ENCODE measurements around the gene PRPF39. TPM values are rescaled to one million over a fixed set of nuclear protein-coding genes. Genes with fewer than 3 reads are reported as not detected.

The PRPF39 gene
- polyA plus RNA-seq, 3 donors, result 3.3 to 26.1 (median 5.4) TPM

DNA sequence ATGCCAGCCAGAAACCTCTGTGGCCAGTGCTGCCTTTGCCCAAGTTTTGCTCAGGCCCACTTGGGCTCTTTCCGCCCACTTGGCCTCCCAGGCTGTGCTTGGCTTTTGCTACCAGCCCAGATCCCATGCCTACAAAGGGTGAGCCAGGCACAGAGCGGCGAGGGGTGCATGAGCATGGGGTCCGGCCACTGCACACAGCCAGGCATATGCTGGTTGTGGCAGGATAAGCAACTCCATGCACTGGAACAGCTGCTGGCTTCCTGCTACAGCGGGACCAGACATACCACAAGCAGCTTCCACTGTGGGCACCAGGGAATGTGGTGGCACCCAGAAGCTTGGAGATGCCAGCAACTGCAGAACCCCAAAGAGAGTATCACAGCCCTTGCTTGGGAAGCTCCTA, 45.7 kb upstream of the PRPF39 start:
- Histone ChIP-seq H2AFZ (ENCODE audit: insufficient read depth, low read depth, low read length, poor library complexity, severe bottlenecking) (no peak overlapping the region), H4K20me1 (ENCODE audit: insufficient read depth, low read length) (no peaks in the 10 kb centered on the region), H3K9ac (ENCODE audit: insufficient read depth, low read length, poor library complexity, severe bottlenecking) (no peak overlapping the region), H3K9me3 (replicated peaks in 1 of 2; ENCODE audit: control insufficient read depth in 1 of 2, insufficient read depth in 1 of 2, low read length in 2 of 2) (peaks cover 14 to 23% of the 10 kb centered on the region in 2 donors), H3K27ac (ENCODE audit: low read depth in 1 of 2, low read length in 2 of 2) (no peak overlapping the region), H3K36me3 (replicated peaks in 1 of 2; ENCODE audit: control insufficient read depth in 1 of 2, insufficient read depth in 2 of 2, low read length in 2 of 2) (peaks cover 18 to 31% of the 10 kb centered on the region in 2 donors), H3K4me2 (replicated peaks; ENCODE audit: extremely low read depth, low read length, poor library complexity, severe bottlenecking) (no peak overlapping the region), H3K4me1 (ENCODE audit: control insufficient read depth in 1 of 2, insufficient read depth in 2 of 2, low read length in 2 of 2) (no peaks in the 10 kb centered on the region), H3K4me3 (replicated peaks in 1 of 3; ENCODE audit: low read depth in 2 of 3, low read length in 3 of 3) (no peak overlapping the region), H3K79me2 (ENCODE audit: insufficient read depth, low read length) (no peaks in the 10 kb centered on the region), H3K27me3 (ENCODE audit: control insufficient read depth in 2 of 2, insufficient read depth in 2 of 2, low read length in 2 of 2) (no peaks in the 10 kb centered on the region)
- DNase-seq, result no peak
- H3K27ac Mint-ChIP-seq, result no peak overlapping the region
- 97% methylated on average over 5 of the region's 5 CpGs for WGBS (ENCODE audit: insufficient coverage)
- peaks cover 8 to 20% (median 15%) of the 10 kb centered on the region in 7 donors for H3K9me3 Mint-ChIP-seq
- peaks cover 0 to 1% (median 0%) of the 10 kb centered on the region in 3 donors for H3K27me3 Mint-ChIP-seq (ENCODE audit: low read depth in 3 of 3)
- TF ChIP-seq, protein P1, sequence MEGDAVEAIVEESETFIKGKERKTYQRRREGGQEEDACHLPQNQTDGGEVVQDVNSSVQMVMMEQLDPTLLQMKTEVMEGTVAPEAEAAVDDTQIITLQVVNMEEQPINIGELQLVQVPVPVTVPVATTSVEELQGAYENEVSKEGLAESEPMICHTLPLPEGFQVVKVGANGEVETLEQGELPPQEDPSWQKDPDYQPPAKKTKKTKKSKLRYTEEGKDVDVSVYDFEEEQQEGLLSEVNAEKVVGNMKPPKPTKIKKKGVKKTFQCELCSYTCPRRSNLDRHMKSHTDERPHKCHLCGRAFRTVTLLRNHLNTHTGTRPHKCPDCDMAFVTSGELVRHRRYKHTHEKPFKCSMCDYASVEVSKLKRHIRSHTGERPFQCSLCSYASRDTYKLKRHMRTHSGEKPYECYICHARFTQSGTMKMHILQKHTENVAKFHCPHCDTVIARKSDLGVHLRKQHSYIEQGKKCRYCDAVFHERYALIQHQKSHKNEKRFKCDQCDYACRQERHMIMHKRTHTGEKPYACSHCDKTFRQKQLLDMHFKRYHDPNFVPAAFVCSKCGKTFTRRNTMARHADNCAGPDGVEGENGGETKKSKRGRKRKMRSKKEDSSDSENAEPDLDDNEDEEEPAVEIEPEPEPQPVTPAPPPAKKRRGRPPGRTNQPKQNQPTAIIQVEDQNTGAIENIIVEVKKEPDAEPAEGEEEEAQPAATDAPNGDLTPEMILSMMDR (IDR thresholded peaks at IDR 0.05), result no peak
- H3K4me1 Mint-ChIP-seq, result no peaks in the 10 kb centered on the region
- no peak overlapping the region for H3K4me3 Mint-ChIP-seq
- intact Hi-C loops (cut with micrococcal nuclease), result no loop called here
- peaks cover 39 to 55% of the 10 kb centered on the region in 2 donors for H3K36me3 Mint-ChIP-seq

GRCh38 chr14:45038865-45039264, 45.1 kb upstream of the PRPF39 start:
- H3K27ac ChIP-seq (ENCODE audit: low read depth in 1 of 2, low read length in 2 of 2), result no peak overlapping the region
- TF ChIP-seq, protein P1 (IDR thresholded peaks at IDR 0.05), result no peak
- H3K36me3 ChIP-seq (replicated peaks in 1 of 2; ENCODE audit: control insufficient read depth in 1 of 2, insufficient read depth in 2 of 2, low read length in 2 of 2), result peaks cover 17 to 26% of the 10 kb centered on the region in 2 donors
- no peaks in the 10 kb centered on the region for H3K4me1 Mint-ChIP-seq
- H3K9ac ChIP-seq (ENCODE audit: insufficient read depth, low read length, poor library complexity, severe bottlenecking), result no peak overlapping the region
- H3K4me2 ChIP-seq (replicated peaks; ENCODE audit: extremely low read depth, low read length, poor library complexity, severe bottlenecking), result no peak overlapping the region
- H3K4me3 ChIP-seq (replicated peaks in 1 of 3; ENCODE audit: low read depth in 2 of 3, low read length in 3 of 3), result no peak overlapping the region
- no peaks in the 10 kb centered on the region for H4K20me1 ChIP-seq (ENCODE audit: insufficient read depth, low read length)
- H3K36me3 Mint-ChIP-seq, result peaks cover 34 to 53% of the 10 kb centered on the region in 2 donors
- H3K9me3 Mint-ChIP-seq, result peaks cover 8 to 20% (median 12%) of the 10 kb centered on the region in 7 donors
- no peaks in the 10 kb centered on the region for H3K27me3 ChIP-seq (ENCODE audit: control insufficient read depth in 2 of 2, insufficient read depth in 2 of 2, low read length in 2 of 2)
- no peak overlapping the region for H3K4me3 Mint-ChIP-seq
- no peak for DNase-seq
- no peak overlapping the region for H3K27ac Mint-ChIP-seq
- H2AFZ ChIP-seq (ENCODE audit: insufficient read depth, low read depth, low read length, poor library complexity, severe bottlenecking), result no peak overlapping the region
- intact Hi-C loops (cut with micrococcal nuclease), result no loop called here
- H3K27me3 Mint-ChIP-seq (ENCODE audit: low read depth in 3 of 3), result peaks cover 0 to 1% (median 0%) of the 10 kb centered on the region in 3 donors
- H3K4me1 ChIP-seq (ENCODE audit: control insufficient read depth in 1 of 2, insufficient read depth in 2 of 2, low read length in 2 of 2), result no peaks in the 10 kb centered on the region
- peaks cover 14 to 23% of the 10 kb centered on the region in 2 donors for H3K9me3 ChIP-seq (replicated peaks in 1 of 2; ENCODE audit: control insufficient read depth in 1 of 2, insufficient read depth in 1 of 2, low read length in 2 of 2)
- H3K79me2 ChIP-seq (ENCODE audit: insufficient read depth, low read length), result no peaks in the 10 kb centered on the region
- WGBS (ENCODE audit: insufficient coverage), result 96% methylated on average over 4 of the region's 5 CpGs

Measured in CD14-positive monocyte (primary cell).